ENCODE data around the gene CCR2.
A peak's percentile ranks its signal among the peaks of the same experiment; 100 is the strongest.

The CCR2 gene

GRCh38 chr3:46408853-46409252 is 54.9 kb downstream of the CCR2 start:
- Histone ChIP-seq H3K27ac (no peak overlapping the region), H3K27me3 (replicated peaks) (no peaks in the 10 kb centered on the region), H3K4me3 (ENCODE audit: low read depth, low read length) (no peak overlapping the region), H3K36me3 (replicated peaks) (no peaks in the 10 kb centered on the region)
- peak; percentile 26 for TF ChIP-seq CTCF (IDR thresholded peaks at IDR 0.05; ENCODE audit: low read depth, low read length, missing control alignments)
- in situ Hi-C loops (cut with HindIII; ENCODE audit: low pct_ligation_motif_present, low sequenced_read_pairs), result no loop called here
- DNase-seq, result no peak

GRCh38 chr3:46409739-46410489 is 56.0 kb downstream of the CCR2 start:
- in situ Hi-C loops (cut with HindIII; ENCODE audit: low pct_ligation_motif_present, low sequenced_read_pairs), result no loop called here
- H3K27me3 ChIP-seq (replicated peaks), result no peaks in the 10 kb centered on the region
- no peak for DNase-seq
- H3K36me3 ChIP-seq (replicated peaks), result no peaks in the 10 kb centered on the region
- TF ChIP-seq CTCF (IDR thresholded peaks at IDR 0.05; ENCODE audit: low read depth, low read length, missing control alignments), result no peak
- no peak overlapping the region for H3K4me3 ChIP-seq (ENCODE audit: low read depth, low read length)
- no peak overlapping the region for H3K27ac ChIP-seq
